Measurements from ENCODE around the gene PRLR.

- TF ChIP-seq CTCF (IDR thresholded peaks at IDR 0.05; ENCODE audit: low read depth, low read length, poor library complexity, severe bottlenecking) (no peak), EZH2phosphoT487 (IDR thresholded peaks at IDR 0.05; ENCODE audit: borderline replicate concordance, low read length) (no peak)
Measured at GRCh38 chr5:35035271-35035670, 195.0 kb downstream of the PRLR start.

Data from DOHH2 (cell line).